ENCODE data around the gene CEP112. TPM values are rescaled to one million over a fixed set of nuclear protein-coding genes. Genes with fewer than 3 reads are reported as not detected.
"Not testable (repeated sequence)": the region's sequence is repeated elsewhere in the genome, so short reads cannot be mapped to it uniquely, and the experiment has no call there.

CEP112 gene
- polyA plus RNA-seq, 2 donors: 1.6 to 3.1 TPM

DNA sequence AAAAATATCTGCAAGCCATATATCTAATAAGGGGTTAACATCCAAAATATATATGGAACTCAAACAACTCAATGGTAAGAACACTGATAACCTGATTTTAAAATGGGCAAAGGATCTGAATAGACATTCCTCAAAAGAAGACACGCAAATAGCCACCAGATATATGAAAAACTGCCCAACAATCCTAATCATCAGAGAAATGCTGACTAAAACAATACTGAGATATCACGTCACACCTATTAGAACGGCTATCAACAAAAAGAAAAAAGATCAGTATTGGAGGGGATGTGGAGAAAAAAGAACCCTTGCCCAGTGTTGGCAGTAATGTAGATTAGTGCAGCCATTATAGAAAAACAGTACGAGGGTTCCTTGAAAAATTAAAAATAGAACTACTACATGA, 97.2 kb downstream of the CEP112 start:
- H3K4me1 ChIP-seq (ENCODE audit: control insufficient read depth in 2 of 2, insufficient read depth in 2 of 2, low read length in 1 of 2): no peaks in the 10 kb centered on the region
- H3K4me3 ChIP-seq (ENCODE audit: low read depth in 1 of 2, low read length in 2 of 2): no peak overlapping the region
- WGBS, 2 donors: 94 to 96% methylated on average over 4 of the region's 4 CpGs
- no peak overlapping the region for H3K27ac ChIP-seq (ENCODE audit: low read depth in 2 of 2, low read length in 1 of 2)
- H3K36me3 ChIP-seq (ENCODE audit: control insufficient read depth in 2 of 2, insufficient read depth in 2 of 2, low read length in 1 of 2): no peaks in the 10 kb centered on the region
- H3K9me3 ChIP-seq (ENCODE audit: control insufficient read depth in 2 of 2, insufficient read depth in 1 of 2, low read depth in 1 of 2, low read length in 1 of 2): no peaks in the 10 kb centered on the region
- no peaks in the 10 kb centered on the region for H3K27me3 ChIP-seq (ENCODE audit: control insufficient read depth in 1 of 2, insufficient read depth in 2 of 2, low read length in 2 of 2)

DNA sequence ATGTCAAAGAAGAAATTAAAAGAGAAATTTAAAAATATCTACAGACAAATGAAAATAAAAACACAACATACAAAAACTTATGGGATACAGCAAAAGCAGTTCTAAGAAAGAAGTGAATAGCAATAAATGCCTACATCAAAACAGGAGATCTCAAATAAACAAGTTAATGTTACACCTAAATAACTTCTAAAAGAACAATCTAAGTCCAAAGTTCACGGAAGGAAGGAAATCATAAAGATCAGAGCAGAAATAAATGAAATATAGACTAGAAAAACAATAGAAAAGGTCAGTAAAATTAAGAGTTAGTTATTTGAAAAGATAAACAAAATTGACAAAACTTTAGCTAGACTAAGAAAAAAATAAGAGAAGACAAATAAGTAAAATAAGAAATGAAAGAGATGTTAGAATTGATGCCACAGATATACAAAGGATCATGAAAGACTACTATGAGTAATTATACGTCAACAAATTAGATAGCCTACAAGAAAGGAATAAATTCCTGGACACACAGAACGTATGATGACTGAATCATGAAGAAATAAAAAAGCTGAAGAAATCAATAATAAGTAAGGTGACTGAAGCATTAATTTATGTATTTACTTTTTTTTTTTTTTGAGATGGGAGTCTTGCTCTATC, 100.4 kb downstream of the CEP112 start:
- Histone ChIP-seq H3K36me3 (ENCODE audit: control insufficient read depth in 2 of 2, insufficient read depth in 2 of 2, low read length in 1 of 2) (no peaks in the 10 kb centered on the region), H3K27me3 (ENCODE audit: control insufficient read depth in 1 of 2, insufficient read depth in 2 of 2, low read length in 2 of 2) (no peaks in the 10 kb centered on the region), H3K4me3 (ENCODE audit: low read depth in 1 of 2, low read length in 2 of 2) (no peak overlapping the region), H3K27ac (ENCODE audit: low read depth in 2 of 2, low read length in 1 of 2) (no peak overlapping the region), H3K9me3 (ENCODE audit: control insufficient read depth in 2 of 2, insufficient read depth in 1 of 2, low read depth in 1 of 2, low read length in 1 of 2) (no peaks in the 10 kb centered on the region), H3K4me1 (ENCODE audit: control insufficient read depth in 2 of 2, insufficient read depth in 2 of 2, low read length in 1 of 2) (no peaks in the 10 kb centered on the region)
- 87 to 91% methylated on average over 3 of the region's 3 CpGs for whole genome bisulfite sequencing, 2 donors

DNA sequence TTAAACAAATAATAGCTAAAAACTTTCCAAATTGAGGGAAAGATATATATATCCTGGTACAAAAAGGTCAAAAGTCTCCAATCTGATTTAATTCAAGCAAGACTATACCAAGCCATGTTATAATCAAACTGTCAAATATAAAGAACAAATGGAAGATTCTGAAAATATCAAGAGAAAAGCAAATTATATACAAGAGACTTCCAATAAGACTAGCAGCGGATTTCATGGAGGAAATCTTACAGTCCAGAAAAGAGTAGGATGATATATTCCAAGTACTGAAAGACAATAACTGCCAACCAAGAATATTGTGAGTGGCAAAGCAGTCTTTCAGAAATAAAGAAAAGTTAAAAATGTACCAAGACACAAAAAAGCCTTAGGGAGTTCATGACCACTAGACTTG, 102.2 kb downstream of the CEP112 start:
- no peaks in the 10 kb centered on the region for H3K27me3 ChIP-seq (ENCODE audit: control insufficient read depth in 1 of 2, insufficient read depth in 2 of 2, low read length in 2 of 2)
- WGBS, 2 donors: 94 to 100% methylated on average over 1 of the region's 1 CpG
- no peak overlapping the region for H3K4me3 ChIP-seq (ENCODE audit: low read depth in 1 of 2, low read length in 2 of 2)
- H3K27ac ChIP-seq (ENCODE audit: low read depth in 2 of 2, low read length in 1 of 2): no peak overlapping the region
- H3K36me3 ChIP-seq (ENCODE audit: control insufficient read depth in 2 of 2, insufficient read depth in 2 of 2, low read length in 1 of 2): no peaks in the 10 kb centered on the region
- no peaks in the 10 kb centered on the region for H3K4me1 ChIP-seq (ENCODE audit: control insufficient read depth in 2 of 2, insufficient read depth in 2 of 2, low read length in 1 of 2)
- no peaks in the 10 kb centered on the region for H3K9me3 ChIP-seq (ENCODE audit: control insufficient read depth in 2 of 2, insufficient read depth in 1 of 2, low read depth in 1 of 2, low read length in 1 of 2)

DNA sequence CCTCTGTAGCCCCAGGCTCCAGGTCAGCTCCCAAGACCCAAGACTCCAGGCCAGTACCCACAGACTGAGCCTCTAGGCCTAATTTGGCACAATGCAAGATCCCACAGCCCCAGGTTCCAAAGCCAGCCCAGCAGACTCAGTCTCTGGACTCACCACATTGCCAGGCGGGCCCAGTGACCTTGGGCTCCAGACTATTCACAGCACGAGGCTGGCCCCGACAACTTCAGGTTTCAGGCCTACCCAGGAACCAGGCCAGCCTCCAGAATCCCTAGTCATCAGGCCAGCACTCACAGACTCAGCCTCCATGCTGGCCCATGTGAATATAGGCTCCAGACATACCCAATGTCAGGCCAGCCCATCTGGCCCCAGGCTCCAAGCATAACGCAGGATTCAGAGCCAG, 103.8 kb downstream of the CEP112 start:
- no peaks in the 10 kb centered on the region for H3K4me1 ChIP-seq (ENCODE audit: control insufficient read depth in 2 of 2, insufficient read depth in 2 of 2, low read length in 1 of 2)
- H3K36me3 ChIP-seq (ENCODE audit: control insufficient read depth in 2 of 2, insufficient read depth in 2 of 2, low read length in 1 of 2): no peaks in the 10 kb centered on the region
- no peaks in the 10 kb centered on the region for H3K9me3 ChIP-seq (ENCODE audit: control insufficient read depth in 2 of 2, insufficient read depth in 1 of 2, low read depth in 1 of 2, low read length in 1 of 2)
- H3K4me3 ChIP-seq (ENCODE audit: low read depth in 1 of 2, low read length in 2 of 2): no peak overlapping the region
- no peaks in the 10 kb centered on the region for H3K27me3 ChIP-seq (ENCODE audit: control insufficient read depth in 1 of 2, insufficient read depth in 2 of 2, low read length in 2 of 2)
- H3K27ac ChIP-seq (ENCODE audit: low read depth in 2 of 2, low read length in 1 of 2): no peak overlapping the region
- 94 to 95% methylated on average over 4 of the region's 4 CpGs for WGBS, 2 donors

DNA sequence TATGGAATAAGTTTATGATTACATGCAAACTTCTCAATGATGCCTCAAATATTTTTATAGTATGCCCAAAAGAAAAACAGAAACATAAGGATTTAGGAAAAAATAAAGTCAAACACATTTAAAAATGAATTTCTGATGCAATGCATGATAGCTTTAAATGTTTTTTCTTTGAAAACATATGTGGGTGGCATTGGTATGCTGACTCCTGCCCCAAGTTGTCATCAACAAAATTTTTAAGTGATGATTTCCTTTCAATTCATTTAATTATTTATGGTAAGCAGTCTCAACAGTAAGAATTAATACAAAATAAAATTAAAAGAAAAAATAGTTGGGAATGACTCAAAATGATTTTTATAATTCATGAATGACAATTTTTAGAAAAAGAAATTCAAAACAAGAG, 104.9 kb downstream of the CEP112 start:
- Histone ChIP-seq H3K4me1 (ENCODE audit: control insufficient read depth in 2 of 2, insufficient read depth in 2 of 2, low read length in 1 of 2) (no peaks in the 10 kb centered on the region), H3K9me3 (ENCODE audit: control insufficient read depth in 2 of 2, insufficient read depth in 1 of 2, low read depth in 1 of 2, low read length in 1 of 2) (no peaks in the 10 kb centered on the region), H3K27ac (ENCODE audit: low read depth in 2 of 2, low read length in 1 of 2) (no peak overlapping the region), H3K27me3 (ENCODE audit: control insufficient read depth in 1 of 2, insufficient read depth in 2 of 2, low read length in 2 of 2) (no peaks in the 10 kb centered on the region), H3K36me3 (ENCODE audit: control insufficient read depth in 2 of 2, insufficient read depth in 2 of 2, low read length in 1 of 2) (no peaks in the 10 kb centered on the region), H3K4me3 (ENCODE audit: low read depth in 1 of 2, low read length in 2 of 2) (no peak overlapping the region)

DNA sequence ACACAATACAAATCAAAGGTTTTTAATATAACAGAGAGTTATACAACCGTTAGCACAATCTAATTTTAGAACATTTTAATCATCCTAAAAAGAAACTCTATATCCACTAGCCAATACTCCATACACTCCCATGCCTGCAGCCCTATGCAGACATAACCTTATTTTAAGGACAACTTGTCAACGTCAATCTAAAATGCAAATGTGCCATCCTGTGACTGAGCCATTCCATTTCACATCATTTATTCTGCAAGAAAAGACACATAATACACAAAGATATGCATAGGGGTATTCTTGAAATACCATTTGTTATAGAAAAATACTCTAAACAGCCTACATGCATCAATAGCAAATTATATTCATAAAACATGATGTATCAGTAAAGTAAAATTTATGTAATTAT, 106.7 kb downstream of the CEP112 start:
- H3K4me3 ChIP-seq (ENCODE audit: low read depth in 1 of 2, low read length in 2 of 2): no peak overlapping the region
- no peaks in the 10 kb centered on the region for H3K9me3 ChIP-seq (ENCODE audit: control insufficient read depth in 2 of 2, insufficient read depth in 1 of 2, low read depth in 1 of 2, low read length in 1 of 2)
- H3K4me1 ChIP-seq (ENCODE audit: control insufficient read depth in 2 of 2, insufficient read depth in 2 of 2, low read length in 1 of 2): no peaks in the 10 kb centered on the region
- 76 to 80% methylated on average over 2 of the region's 2 CpGs for WGBS, 2 donors
- no peaks in the 10 kb centered on the region for H3K27me3 ChIP-seq (ENCODE audit: control insufficient read depth in 1 of 2, insufficient read depth in 2 of 2, low read length in 2 of 2)
- H3K27ac ChIP-seq (ENCODE audit: low read depth in 2 of 2, low read length in 1 of 2): no peak overlapping the region
- no peaks in the 10 kb centered on the region for H3K36me3 ChIP-seq (ENCODE audit: control insufficient read depth in 2 of 2, insufficient read depth in 2 of 2, low read length in 1 of 2)

DNA sequence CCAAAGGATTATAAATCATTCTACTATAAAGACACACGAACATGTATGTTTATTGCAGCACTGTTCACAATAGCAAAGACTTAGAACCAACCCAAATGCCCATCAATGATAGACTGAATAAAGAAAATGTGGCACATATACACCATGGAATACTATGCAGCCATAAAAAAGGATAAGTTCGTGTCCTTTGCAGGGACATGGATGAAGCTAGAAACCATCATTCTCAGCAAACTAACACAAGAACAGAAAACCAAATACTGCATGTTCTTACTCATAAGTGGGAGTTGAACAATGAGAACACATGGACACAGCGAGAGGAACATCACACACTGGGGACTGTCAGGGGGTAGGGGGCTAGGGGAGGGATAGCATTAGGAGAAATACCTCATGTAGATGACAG, 111.3 kb downstream of the CEP112 start:
- H3K27me3 ChIP-seq (ENCODE audit: control insufficient read depth in 1 of 2, insufficient read depth in 2 of 2, low read length in 2 of 2); H3K27ac ChIP-seq (ENCODE audit: low read depth in 2 of 2, low read length in 1 of 2); H3K9me3 ChIP-seq (ENCODE audit: control insufficient read depth in 2 of 2, insufficient read depth in 1 of 2, low read depth in 1 of 2, low read length in 1 of 2); H3K4me3 ChIP-seq (ENCODE audit: low read depth in 1 of 2, low read length in 2 of 2); H3K4me1 ChIP-seq (ENCODE audit: control insufficient read depth in 2 of 2, insufficient read depth in 2 of 2, low read length in 1 of 2); H3K36me3 ChIP-seq (ENCODE audit: control insufficient read depth in 2 of 2, insufficient read depth in 2 of 2, low read length in 1 of 2): not testable (repeated sequence)
- 90 to 94% methylated on average over 3 of the region's 3 CpGs for WGBS, 2 donors

DNA sequence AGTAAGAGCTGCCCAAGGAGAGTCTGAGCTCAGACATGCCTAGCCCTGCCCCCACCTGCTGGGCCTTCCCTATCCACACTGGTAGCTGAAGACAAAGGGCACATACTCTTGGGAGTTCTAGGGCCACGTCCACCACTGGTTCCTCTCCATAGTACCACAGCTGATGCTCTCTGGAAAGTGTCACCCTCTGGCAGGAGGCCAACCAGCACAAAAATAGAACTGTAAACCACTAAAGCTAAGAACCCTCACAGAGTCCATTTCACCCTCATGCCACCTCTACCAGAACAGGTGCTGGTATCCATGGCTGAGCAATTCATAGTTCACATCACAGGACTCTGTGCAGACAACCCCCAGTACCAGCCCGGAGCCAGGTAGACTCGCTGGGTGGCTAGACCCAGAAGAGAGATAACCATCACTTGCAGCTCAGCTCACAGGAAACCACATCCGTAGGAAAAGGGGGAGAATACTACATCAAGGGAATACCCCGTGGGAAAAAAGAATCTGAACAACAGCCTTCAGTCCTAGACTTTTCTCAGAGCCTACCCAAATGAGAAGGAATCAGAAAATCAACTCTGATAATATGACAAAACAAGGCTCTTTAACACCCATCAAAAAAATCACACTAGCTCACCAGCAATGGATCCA, 115.3 kb downstream of the CEP112 start:
- whole genome bisulfite sequencing, 2 donors: 72 to 80% methylated on average over 5 of the region's 5 CpGs

DNA sequence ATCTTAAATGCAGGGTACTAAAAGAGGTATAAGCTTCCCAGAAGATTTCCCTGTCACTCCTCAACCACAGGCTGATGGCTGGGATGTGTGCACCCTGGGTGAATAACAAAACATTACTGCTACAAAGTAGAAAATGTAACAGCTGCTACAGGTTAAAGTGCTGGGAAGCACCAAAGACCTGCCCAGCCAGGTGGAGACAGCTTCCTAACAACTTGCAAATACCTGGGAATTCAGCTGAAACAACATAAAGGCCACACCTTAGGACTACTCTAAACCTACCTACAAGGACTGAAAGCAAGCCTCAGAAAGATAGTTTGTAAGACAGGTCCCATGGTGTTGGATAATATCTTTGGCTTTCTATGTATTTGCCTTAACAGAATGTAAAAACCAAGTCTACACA, 118.5 kb downstream of the CEP112 start:
- H3K27ac ChIP-seq (ENCODE audit: low read depth in 2 of 2, low read length in 1 of 2): no peak overlapping the region
- H3K9me3 ChIP-seq (ENCODE audit: control insufficient read depth in 2 of 2, insufficient read depth in 1 of 2, low read depth in 1 of 2, low read length in 1 of 2): no peaks in the 10 kb centered on the region
- H3K4me1 ChIP-seq (ENCODE audit: control insufficient read depth in 2 of 2, insufficient read depth in 2 of 2, low read length in 1 of 2): no peaks in the 10 kb centered on the region
- H3K27me3 ChIP-seq (ENCODE audit: control insufficient read depth in 1 of 2, insufficient read depth in 2 of 2, low read length in 2 of 2): no peaks in the 10 kb centered on the region
- no peak overlapping the region for H3K4me3 ChIP-seq (ENCODE audit: low read depth in 1 of 2, low read length in 2 of 2)
- no peaks in the 10 kb centered on the region for H3K36me3 ChIP-seq (ENCODE audit: control insufficient read depth in 2 of 2, insufficient read depth in 2 of 2, low read length in 1 of 2)

More for the DNA sequence above, 115.3 kb downstream of the CEP112 start:
- no peak overlapping the region for H3K4me3 ChIP-seq (ENCODE audit: low read depth in 1 of 2, low read length in 2 of 2)
- H3K36me3 ChIP-seq (ENCODE audit: control insufficient read depth in 2 of 2, insufficient read depth in 2 of 2, low read length in 1 of 2): no peaks in the 10 kb centered on the region
- no peaks in the 10 kb centered on the region for H3K27me3 ChIP-seq (ENCODE audit: control insufficient read depth in 1 of 2, insufficient read depth in 2 of 2, low read length in 2 of 2)
- H3K27ac ChIP-seq (ENCODE audit: low read depth in 2 of 2, low read length in 1 of 2): no peak overlapping the region
- H3K4me1 ChIP-seq (ENCODE audit: control insufficient read depth in 2 of 2, insufficient read depth in 2 of 2, low read length in 1 of 2): no peaks in the 10 kb centered on the region
- no peaks in the 10 kb centered on the region for H3K9me3 ChIP-seq (ENCODE audit: control insufficient read depth in 2 of 2, insufficient read depth in 1 of 2, low read depth in 1 of 2, low read length in 1 of 2)

DNA sequence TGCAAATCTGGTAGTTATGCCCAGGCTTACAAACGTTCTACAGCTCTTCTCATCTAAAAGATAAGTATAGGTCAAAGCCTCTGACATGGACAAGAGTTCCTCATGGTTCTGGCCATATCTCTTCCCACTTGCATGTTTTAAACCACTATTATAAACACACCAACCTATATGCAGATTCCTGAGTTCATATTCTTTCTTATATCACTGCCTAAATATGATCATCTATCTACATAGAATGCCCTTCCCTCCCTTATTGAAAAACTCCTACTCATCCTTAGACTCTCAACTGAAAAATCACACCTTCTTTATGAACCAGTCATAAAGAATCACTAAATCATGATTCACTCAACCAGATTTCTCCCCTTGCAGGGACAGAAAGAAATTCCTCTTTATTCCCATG, 128.2 kb downstream of the CEP112 start:
- Histone ChIP-seq H3K4me1 (ENCODE audit: control insufficient read depth in 2 of 2, insufficient read depth in 2 of 2, low read length in 1 of 2) (no peaks in the 10 kb centered on the region), H3K27me3 (ENCODE audit: control insufficient read depth in 1 of 2, insufficient read depth in 2 of 2, low read length in 2 of 2) (no peaks in the 10 kb centered on the region), H3K36me3 (ENCODE audit: control insufficient read depth in 2 of 2, insufficient read depth in 2 of 2, low read length in 1 of 2) (no peaks in the 10 kb centered on the region), H3K4me3 (ENCODE audit: low read depth in 1 of 2, low read length in 2 of 2) (no peak overlapping the region), H3K9me3 (ENCODE audit: control insufficient read depth in 2 of 2, insufficient read depth in 1 of 2, low read depth in 1 of 2, low read length in 1 of 2) (no peaks in the 10 kb centered on the region), H3K27ac (ENCODE audit: low read depth in 2 of 2, low read length in 1 of 2) (no peak overlapping the region)
- WGBS, 2 donors: 67 to 70% methylated on average over 1 of the region's 1 CpG
